A549 (cell line): ENCODE measurements around the gene UFSP2.

Experiments used
- CEBPB ChIP-seq, 2 experiments: fragments of >200 bp in 1 of 2; sonication (Bioruptor Twin) in 1 of 2; formaldehyde crosslinking in 1 of 2; IDR thresholded peaks; 2 replicates each; pipeline ENCODE4 v1.6.1; 2012 to 2016
- CTCF ChIP-seq: fragments of >200 bp; sonication (Bioruptor Twin); formaldehyde crosslinking; IDR thresholded peaks from 3 replicates; pipeline ENCODE4 v1.5.1; 2016
- JUN ChIP-seq, 2 experiments: fragments of >200 bp; sonication (Bioruptor Twin); formaldehyde crosslinking; IDR thresholded peaks; 2 replicates in 1 of 2; 3 replicates in 1 of 2; pipeline ENCODE4 v1.6.1; 2016 to 2017
- POLR2A ChIP-seq: IDR thresholded peaks from 2 replicates; pipeline ENCODE4 v1.6.1; 2012; ENCODE audit warnings: mild to moderate bottlenecking, low read length
- REST ChIP-seq: fragments of 200-600 bp; sonication (generic); IDR thresholded peaks from 2 replicates; pipeline ENCODE4 v1.6.1; 2016; ENCODE audit warnings: antibody characterized with exemption, mild to moderate bottlenecking, moderate library complexity
- SMC3 ChIP-seq: fragments of >200 bp; sonication (Bioruptor Twin); formaldehyde crosslinking; IDR thresholded peaks from 3 replicates; pipeline ENCODE4 v1.6.1; 2018; ENCODE audit warnings: inconsistent platforms
- TP53 ChIP-seq: fragments of 250-450 bp; sonication (Bioruptor Pico); IDR thresholded peaks from 2 replicates; pipeline ENCODE4 v1.5.0; 2021; ENCODE audit warnings: mild to moderate bottlenecking, moderate library complexity
- ZNF302 ChIP-seq: fragments of 250-450 bp; sonication (Bioruptor Pico); IDR thresholded peaks from 2 replicates; pipeline ENCODE4 v1.9.0; 2021; ENCODE audit warnings: inconsistent platforms, mild to moderate bottlenecking, moderate library complexity

GRCh38 chr4:185371702-185372101 lies 54.1 kb downstream of the UFSP2 start:
- TF ChIP-seq CEBPB (IDR thresholded peaks at IDR 0.05) = no peak
- no peak for TF ChIP-seq CTCF
- no peak for TF ChIP-seq TP53
- TF ChIP-seq POLR2A = no peak
- no peak for TF ChIP-seq ZNF302 (CRISPR knock-in tag)
- TF ChIP-seq JUN (IDR thresholded peaks at IDR 0.05) = no peak
- no peak for TF ChIP-seq SMC3
- no peak for TF ChIP-seq REST
